ENCODE data around the gene ZNF273.
"Not testable (repeated sequence)": the region's sequence is repeated elsewhere in the genome, so short reads cannot be mapped to it uniquely, and the experiment has no call there.

Gene ZNF273

GRCh38 chr7:64947252-64948000 lies 44.4 kb downstream of the ZNF273 start:
- no peak for DNase-seq

GRCh38 chr7:64948774-64949173 lies 45.7 kb downstream of the ZNF273 start:
- DNase-seq = not testable (repeated sequence)

- DNase-seq = not testable (repeated sequence)
Measured at GRCh38 chr7:64950673-64951072, 47.6 kb downstream of the ZNF273 start.

- no peak for DNase-seq
Measured at GRCh38 chr7:64951250-64951848, 48.3 kb downstream of the ZNF273 start.

- no peak for DNase-seq
Measured at GRCh38 chr7:64959072-64959747, 56.1 kb downstream of the ZNF273 start.

GRCh38 chr7:64965594-64965993 lies 62.5 kb downstream of the ZNF273 start:
- DNase-seq = no peak

GRCh38 chr7:64978497-64979203 lies 75.6 kb downstream of the ZNF273 start:
- DNase-seq = no peak

Data from cortex of kidney (tissue), 1 donor.